Muscle of leg (tissue), 11 donors: ENCODE data around the gene OSBPL8. TPM values are rescaled to one million over a fixed set of nuclear protein-coding genes. Genes with fewer than 3 reads are reported as not detected.
"Not testable (repeated sequence)": the region's sequence is repeated elsewhere in the genome, so short reads cannot be mapped to it uniquely, and the experiment has no call there.

Source experiments
- DNase-seq: peaks from one replicate; pipeline ENCODE4 v3.0.0; 2013
- H3K27ac ChIP-seq: one replicate; pipeline ENCODE4 v1.5.1; 2013; ENCODE audit warnings: mild to moderate bottlenecking, low read length, control low read depth
- H3K27me3 ChIP-seq: one replicate; pipeline ENCODE4 v1.6.1; 2013; ENCODE audit warnings: low read length; ENCODE audit not compliant: control insufficient read depth, insufficient read depth
- H3K36me3 ChIP-seq: one replicate; pipeline ENCODE4 v1.6.1; 2013; ENCODE audit warnings: low read length; ENCODE audit not compliant: control insufficient read depth, insufficient read depth
- H3K4me1 ChIP-seq: one replicate; pipeline ENCODE4 v1.6.1; 2013; ENCODE audit warnings: low read length; ENCODE audit not compliant: control insufficient read depth, insufficient read depth
- H3K4me3 ChIP-seq: one replicate; pipeline ENCODE4 v1.5.1; 2013; ENCODE audit warnings: low read length, control low read depth
- H3K9me3 ChIP-seq: replicated peaks from 2 replicates; pipeline ENCODE4 v1.6.1; 2013; ENCODE audit warnings: low read depth, low read length; ENCODE audit not compliant: control insufficient read depth
- WGBS: methylation state at CpG from one replicate; pipeline ENCODE4 v1.1.5; 2013; ENCODE audit warnings: missing lambda C conversion rate; ENCODE audit not compliant: insufficient coverage; 5-methylcytosine and 5-hydroxymethylcytosine counted together
- polyA plus RNA-seq, 8 donors: library from polyadenylated mRNA; unstranded; fragments of 120-200 nt; gene quantifications; one replicate each; pipeline versions ENCODE4 v1.2.1 to v1.2.3, GENCODE V29; 2013; ENCODE audit warnings: inconsistent platforms in 1 of 8, low replicate concordance in 1 of 8; ENCODE audit not compliant: insufficient read length in 8 of 8, insufficient read depth in 1 of 8
- total RNA-seq: library from RNA; stranded (reverse); fragments of 120-200 nt; gene quantifications from one replicate; pipeline ENCODE4 v1.2.4, GENCODE V29; 2013

The OSBPL8 gene
- total and polyA plus RNA-seq, 9 donors, result 14.5 to 36.4 (median 26.2) TPM

DNA sequence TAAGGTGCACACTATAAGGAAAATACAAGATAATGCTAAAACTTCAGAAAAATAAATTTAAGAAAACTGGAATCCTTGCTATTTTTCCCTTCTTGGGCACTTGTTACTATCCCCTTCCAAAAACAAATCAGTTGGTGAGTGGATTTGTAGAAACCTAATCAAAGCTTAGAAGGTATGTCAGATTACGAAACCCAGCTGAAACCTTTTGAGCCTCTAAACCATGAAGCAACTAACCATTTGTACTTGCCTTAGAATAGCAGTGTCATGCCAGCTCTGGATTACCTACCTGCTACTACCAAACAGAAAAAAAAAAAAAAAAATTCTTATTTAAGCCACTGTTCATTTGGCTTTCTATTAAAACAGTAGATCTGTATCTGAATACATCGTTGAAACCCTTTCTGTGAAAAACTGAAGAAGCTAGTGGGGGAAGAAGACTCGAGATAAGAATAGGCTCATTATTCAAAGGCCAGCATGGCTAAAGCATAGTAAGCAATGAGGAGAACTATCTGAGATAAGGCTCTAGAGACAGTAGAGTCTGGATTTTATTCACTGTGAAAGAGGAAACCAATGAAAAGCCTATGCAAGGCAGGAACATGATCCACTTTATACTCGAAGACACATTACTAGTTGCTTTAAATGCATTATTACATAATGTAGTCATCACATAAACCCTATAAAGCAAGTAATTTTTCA is 30.2 kb downstream of the OSBPL8 start:
- Histone ChIP-seq H3K27ac (no peak overlapping the region), H3K27me3 (no peaks in the 10 kb centered on the region)

DNA sequence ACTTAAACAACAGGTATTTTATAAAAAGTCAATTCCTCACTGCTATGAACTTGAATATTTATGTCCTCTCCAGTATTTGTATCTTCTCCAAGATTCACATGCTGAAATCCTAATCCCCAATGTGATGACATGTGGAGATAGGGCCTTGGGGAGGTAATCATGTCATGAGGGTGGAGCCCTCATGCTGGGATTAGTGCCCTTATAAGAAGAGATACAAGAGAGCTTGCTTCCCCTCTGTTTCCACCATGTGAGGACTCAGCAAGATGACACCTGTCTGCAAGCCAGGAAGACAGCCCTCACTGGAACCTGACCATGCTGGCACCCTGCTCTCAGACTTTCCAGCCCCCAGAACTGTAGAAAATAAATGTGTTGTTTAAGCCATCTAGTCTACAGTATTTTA is 36.2 kb downstream of the OSBPL8 start:
- peaks cover 2% of the 10 kb centered on the region for H3K9me3 ChIP-seq
- H3K4me3 ChIP-seq, result no peak overlapping the region
- DNase-seq, result no peak
- no peak overlapping the region for H3K27ac ChIP-seq
- H3K36me3 ChIP-seq, result no peaks in the 10 kb centered on the region
- H3K27me3 ChIP-seq, result no peaks in the 10 kb centered on the region
- H3K4me1 ChIP-seq, result no peaks in the 10 kb centered on the region

More for the DNA sequence above, 30.2 kb downstream of the OSBPL8 start:
- no peak overlapping the region for H3K4me3 ChIP-seq
- no peaks in the 10 kb centered on the region for H3K4me1 ChIP-seq
- WGBS, result 86% methylated on average over 1 of the region's 4 CpGs
- H3K36me3 ChIP-seq, result no peaks in the 10 kb centered on the region
- peaks cover 2% of the 10 kb centered on the region for H3K9me3 ChIP-seq
- DNase-seq, result no peak

GRCh38 chr12:76520348-76520747 is 39.2 kb downstream of the OSBPL8 start:
- H3K4me1 ChIP-seq, result no peaks in the 10 kb centered on the region
- no peaks in the 10 kb centered on the region for H3K9me3 ChIP-seq
- no peak for DNase-seq
- H3K27me3 ChIP-seq, result no peaks in the 10 kb centered on the region
- H3K27ac ChIP-seq, result no peak overlapping the region
- no peak overlapping the region for H3K4me3 ChIP-seq
- no peaks in the 10 kb centered on the region for H3K36me3 ChIP-seq

GRCh38 chr12:76519538-76519937 is 40.0 kb downstream of the OSBPL8 start:
- no peaks in the 10 kb centered on the region for H3K9me3 ChIP-seq
- no peak overlapping the region for H3K27ac ChIP-seq
- no peaks in the 10 kb centered on the region for H3K4me1 ChIP-seq
- 100% methylated on average over 2 of the region's 5 CpGs for WGBS
- DNase-seq, result no peak
- no peak overlapping the region for H3K4me3 ChIP-seq
- no peaks in the 10 kb centered on the region for H3K27me3 ChIP-seq
- no peaks in the 10 kb centered on the region for H3K36me3 ChIP-seq

DNA sequence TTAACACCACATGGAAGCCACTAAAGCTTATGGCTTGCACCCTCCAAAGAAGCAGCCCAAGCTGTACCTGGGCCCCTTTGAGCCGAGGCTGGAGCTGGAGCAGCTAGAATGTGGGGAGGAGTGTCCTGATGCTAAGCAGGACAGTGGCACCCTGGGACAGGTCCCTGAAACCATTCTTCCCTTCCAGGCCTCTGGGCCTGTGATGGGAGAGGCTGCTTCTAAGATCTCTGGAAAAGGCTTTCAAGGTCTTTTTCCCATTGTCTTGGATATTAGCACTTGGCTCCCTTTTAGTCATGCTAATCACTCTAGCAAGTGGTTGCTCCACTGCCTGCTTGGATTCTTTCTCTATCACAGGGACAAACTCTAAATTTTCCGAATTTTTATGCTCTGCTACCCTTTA is 40.9 kb downstream of the OSBPL8 start:
- WGBS, result 100% methylated on average over 1 of the region's 2 CpGs
- H3K27me3 ChIP-seq, result no peaks in the 10 kb centered on the region
- H3K36me3 ChIP-seq, result no peaks in the 10 kb centered on the region

GRCh38 chr12:76515271-76515670 is 44.3 kb downstream of the OSBPL8 start:
- no peaks in the 10 kb centered on the region for H3K4me1 ChIP-seq
- no peaks in the 10 kb centered on the region for H3K27me3 ChIP-seq
- no peak overlapping the region for H3K27ac ChIP-seq
- no peak for DNase-seq
- H3K36me3 ChIP-seq, result no peaks in the 10 kb centered on the region
- H3K4me3 ChIP-seq, result no peak overlapping the region
- H3K9me3 ChIP-seq, result peaks cover 4% of the 10 kb centered on the region
- WGBS, result no CpG with 5 or more reads among the region's 4 CpGs

More for the DNA sequence above, 40.9 kb downstream of the OSBPL8 start:
- Histone ChIP-seq H3K27ac (no peak overlapping the region), H3K4me3 (no peak overlapping the region), H3K4me1 (no peaks in the 10 kb centered on the region), H3K9me3 (no peaks in the 10 kb centered on the region)
- DNase-seq, result no peak

- H3K4me1 ChIP-seq, H3K27me3 ChIP-seq, DNase-seq, H3K4me3 ChIP-seq, H3K36me3 ChIP-seq, H3K9me3 ChIP-seq, H3K27ac ChIP-seq: not testable (repeated sequence)
- 100% methylated on average over 1 of the region's 4 CpGs for WGBS
Measured at GRCh38 chr12:76511116-76511716, 48.4 kb downstream of the OSBPL8 start.

DNA sequence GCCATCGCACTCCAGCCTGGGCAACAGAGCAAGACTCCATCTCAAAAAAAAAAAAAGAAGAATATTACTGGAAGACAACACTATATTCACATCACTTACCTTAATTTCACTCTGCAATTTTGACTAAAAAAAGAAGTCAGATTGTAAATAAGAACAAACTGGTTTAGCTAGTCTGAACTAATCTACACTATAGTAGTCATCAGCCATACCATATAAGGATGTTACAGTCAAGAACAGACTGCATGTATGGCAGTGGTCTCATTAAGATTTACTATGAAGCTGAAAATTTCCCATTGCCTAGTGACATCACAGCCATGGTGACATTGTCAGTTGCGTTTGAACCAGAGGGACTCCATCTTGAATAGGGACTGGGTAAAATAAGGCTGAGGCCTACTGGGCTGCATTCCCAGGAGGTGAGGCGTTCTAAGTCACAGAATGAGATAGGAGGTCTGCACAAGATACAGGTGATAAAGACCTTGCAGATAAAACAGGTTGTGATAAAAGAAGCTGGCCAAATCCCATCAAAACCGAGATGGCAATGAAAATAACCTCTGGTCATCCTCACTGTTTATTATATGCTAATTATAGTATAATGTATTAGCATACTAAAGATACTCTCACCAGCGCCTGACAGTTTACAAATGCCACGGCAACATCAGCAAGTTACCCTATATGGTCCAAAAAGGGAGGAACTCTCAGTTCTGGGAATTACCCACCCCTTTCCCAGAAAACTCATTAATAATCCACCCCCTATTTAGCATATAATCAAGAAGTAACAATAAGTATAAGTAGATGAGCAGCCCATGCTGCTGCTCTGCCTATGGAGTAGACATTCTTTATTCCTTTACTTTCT is 51.2 kb downstream of the OSBPL8 start:
- 92% methylated on average over 1 of the region's 6 CpGs for WGBS
- no peaks in the 10 kb centered on the region for H3K27me3 ChIP-seq
- H3K9me3 ChIP-seq, result peaks cover 4% of the 10 kb centered on the region
- no peaks in the 10 kb centered on the region for H3K4me1 ChIP-seq
- no peaks in the 10 kb centered on the region for H3K36me3 ChIP-seq
- H3K4me3 ChIP-seq, result no peak overlapping the region
- no peak overlapping the region for H3K27ac ChIP-seq
- no peak for DNase-seq

DNA sequence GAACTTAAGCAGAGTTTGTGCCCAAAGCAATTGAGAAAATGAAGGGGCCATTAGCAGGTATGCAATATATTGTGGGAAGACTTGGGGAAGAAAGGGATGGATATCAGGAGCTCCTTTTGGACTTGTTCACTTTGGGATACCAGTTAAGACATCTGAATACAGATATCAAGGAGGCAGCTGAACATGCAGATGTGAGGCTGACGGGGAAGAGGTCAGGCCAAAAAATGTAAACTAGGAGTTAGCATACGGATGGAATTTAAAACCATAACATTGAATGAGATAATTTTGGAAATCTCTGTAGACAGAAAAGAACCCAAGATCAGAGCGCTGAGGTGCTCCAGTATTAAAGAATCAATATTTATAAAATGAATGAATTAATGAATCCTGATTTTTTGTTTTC is 53.4 kb downstream of the OSBPL8 start:
- Histone ChIP-seq H3K4me1 (no peaks in the 10 kb centered on the region), H3K27ac (no peak overlapping the region), H3K27me3 (no peaks in the 10 kb centered on the region), H3K9me3 (peaks cover 3% of the 10 kb centered on the region), H3K36me3 (no peaks in the 10 kb centered on the region), H3K4me3 (no peak overlapping the region)
- no CpG with 5 or more reads among the region's 3 CpGs for WGBS
- DNase-seq, result no peak

DNA sequence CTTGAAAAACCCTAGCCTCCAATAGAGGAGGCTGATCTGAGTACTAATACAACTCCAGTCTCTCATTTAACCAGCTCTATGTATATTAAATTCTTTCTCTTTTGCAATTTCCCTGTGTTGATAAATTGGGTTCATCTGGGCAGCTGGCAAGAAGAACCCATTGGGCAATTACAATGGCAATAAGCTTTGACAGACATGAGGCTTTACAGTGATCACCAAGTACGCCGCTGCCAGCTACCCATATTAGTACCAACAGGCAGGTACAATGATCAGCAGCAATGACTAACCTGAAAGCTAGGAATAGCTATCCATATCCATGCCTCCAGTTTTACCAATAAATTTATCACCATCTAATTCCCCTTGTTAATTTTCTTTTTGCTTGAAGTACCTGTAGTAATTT is 54.5 kb downstream of the OSBPL8 start:
- 100% methylated on average over 2 of the region's 2 CpGs for WGBS
- H3K27me3 ChIP-seq, result no peaks in the 10 kb centered on the region
- no peak overlapping the region for H3K4me3 ChIP-seq
- no peaks in the 10 kb centered on the region for H3K36me3 ChIP-seq
- H3K9me3 ChIP-seq, result peaks cover 3% of the 10 kb centered on the region
- no peak for DNase-seq
- no peaks in the 10 kb centered on the region for H3K4me1 ChIP-seq
- H3K27ac ChIP-seq, result no peak overlapping the region
